CD4-positive, CD25-positive, alpha-beta regulatory T cell (primary cell): ENCODE measurements around the gene SIGLEC9. TPM values are rescaled to one million over a fixed set of nuclear protein-coding genes. Genes with fewer than 3 reads are reported as not detected.

Source experiments
- ATAC-seq, 2 donors: fragments of 150-1000 bp; cut with Tn5 transposase; one replicate each; pipeline ENCODE4 v1.10.0; 2021; ENCODE audit warnings: low read depth in 2 of 2, moderate number of reproducible peaks in 2 of 2, moderate library complexity in 1 of 2
- DNase-seq, 3 donors: peaks; one replicate each; pipeline versions ENCODE4 v3.0.0 to v3.0.0-alpha.2; 2012 to 2022; ENCODE audit warnings: mixed read lengths in 1 of 3
- H3K27ac ChIP-seq: one replicate; pipeline ENCODE4 v1.7.0; 2013; ENCODE audit warnings: mild to moderate bottlenecking, low read length; ENCODE audit not compliant: insufficient read depth, poor library complexity, severe bottlenecking
- H3K27me3 ChIP-seq: one replicate; pipeline ENCODE4 v1.7.0; 2013; ENCODE audit warnings: low read length; ENCODE audit not compliant: control insufficient read depth, insufficient read depth
- H3K36me3 ChIP-seq: one replicate; pipeline ENCODE4 v1.7.0; 2013; ENCODE audit warnings: mild to moderate bottlenecking, low read length, moderate library complexity; ENCODE audit not compliant: control insufficient read depth, insufficient read depth
- H3K4me1 ChIP-seq: 2 replicates; pipeline ENCODE4 v1.7.0; 2013; ENCODE audit warnings: mild to moderate bottlenecking, low read length; ENCODE audit not compliant: insufficient read depth, control insufficient read depth, poor library complexity, severe bottlenecking
- H3K4me3 ChIP-seq: one replicate; pipeline ENCODE4 v1.7.0; 2013; ENCODE audit warnings: low read depth, mild to moderate bottlenecking, low read length, moderate library complexity
- H3K9me3 ChIP-seq, 2 experiments: 1 replicate in 1 of 2; 2 replicates in 1 of 2; pipeline ENCODE4 v1.7.0; 2013; ENCODE audit warnings: low read length in 2 of 2, mild to moderate bottlenecking in 1 of 2, moderate library complexity in 1 of 2; ENCODE audit not compliant: control insufficient read depth in 2 of 2
- H3K27ac Mint-ChIP-seq, 3 donors: one replicate each; pipeline ENCODE4 v1.8.0; 2020 to 2022; ENCODE audit warnings: mild to moderate bottlenecking in 3 of 3, mixed read lengths in 3 of 3, moderate library complexity in 2 of 3
- H3K27me3 Mint-ChIP-seq: one replicate; pipeline ENCODE4 v1.8.0; 2022; ENCODE audit warnings: mild to moderate bottlenecking, mixed read lengths
- H3K36me3 Mint-ChIP-seq: one replicate; pipeline ENCODE4 v1.8.0; 2020; ENCODE audit warnings: mixed read lengths
- H3K4me1 Mint-ChIP-seq, 4 donors: one replicate each; pipeline ENCODE4 v1.8.0; 2020 to 2022; ENCODE audit warnings: mixed read lengths in 4 of 4, mild to moderate bottlenecking in 1 of 4
- H3K4me3 Mint-ChIP-seq, 4 donors: one replicate each; pipeline ENCODE4 v1.8.0; 2020 to 2022; ENCODE audit warnings: mild to moderate bottlenecking in 4 of 4, mixed read lengths in 4 of 4, moderate library complexity in 3 of 4
- H3K9me3 Mint-ChIP-seq, 7 donors: one replicate each; pipeline ENCODE4 v1.8.0; 2020 to 2022; ENCODE audit warnings: mixed read lengths in 7 of 7, mild to moderate bottlenecking in 3 of 7, moderate library complexity in 2 of 7
- polyA plus RNA-seq, 4 donors: library from polyadenylated mRNA; unstranded; fragments of 300-500 nt; fragmentation: Illumina TruSeq; gene quantifications; one replicate each; pipeline ENCODE4 v1.2.3, GENCODE V29; 2021
- total RNA-seq: library from RNA; stranded (reverse); gene quantifications from one replicate; pipeline ENCODE4 v1.2.3, GENCODE V29; 2022

Gene SIGLEC9
- total and polyA plus RNA-seq, 5 donors from 2014 or later, result 0.33 to 1.1 (median 0.44) TPM; not detected in 1

- Mint-ChIP-seq H3K9me3 (peaks cover 0 to 6% (median 3%) of the 10 kb centered on the region in 7 donors), H3K27me3 (peaks cover 25% of the 10 kb centered on the region), H3K36me3 (peaks cover 4% of the 10 kb centered on the region), H3K4me3 (no peak overlapping the region), H3K27ac (peak overlapping the region in 1 of 3 donors; percentile 62), H3K4me1 (peaks cover 0 to 60% (median 32%) of the 10 kb centered on the region in 4 donors)
- no peak overlapping the region for H3K4me3 ChIP-seq
- H3K9me3 ChIP-seq, result no peaks in the 10 kb centered on the region
- ATAC-seq, result no peak
- no peak overlapping the region for H3K27ac ChIP-seq
- DNase-seq, result no peak
- no peaks in the 10 kb centered on the region for H3K27me3 ChIP-seq
- H3K4me1 ChIP-seq, result peaks cover 23% of the 10 kb centered on the region
- H3K36me3 ChIP-seq, result no peaks in the 10 kb centered on the region
Observed at GRCh38 chr19:51119101-51119500, 5.6 kb upstream of the SIGLEC9 start.

- Mint-ChIP-seq H3K27ac (peak overlapping the region in 1 of 3 donors; percentile 85), H3K9me3 (peaks cover 0 to 6% (median 3%) of the 10 kb centered on the region in 7 donors), H3K27me3 (peaks cover 21% of the 10 kb centered on the region), H3K36me3 (peaks cover 4% of the 10 kb centered on the region), H3K4me1 (peaks cover 0 to 60% (median 32%) of the 10 kb centered on the region in 4 donors), H3K4me3 (no peak overlapping the region)
- no peak for ATAC-seq
- H3K27ac ChIP-seq, result no peak overlapping the region
- no peaks in the 10 kb centered on the region for H3K27me3 ChIP-seq
- no peaks in the 10 kb centered on the region for H3K36me3 ChIP-seq
- no peak overlapping the region for H3K4me3 ChIP-seq
- DNase-seq, result no peak
- no peaks in the 10 kb centered on the region for H3K9me3 ChIP-seq
- peaks cover 28% of the 10 kb centered on the region for H3K4me1 ChIP-seq
Observed at GRCh38 chr19:51119611-51120010, 5.1 kb upstream of the SIGLEC9 start.

- ATAC-seq (no peak), DNase-seq (no peak)
- no peak overlapping the region for H3K27ac ChIP-seq
- peaks cover 0 to 6% (median 3%) of the 10 kb centered on the region in 7 donors for H3K9me3 Mint-ChIP-seq
- peak overlapping the region in 2 of 3 donors; percentile 31 to 85 for H3K27ac Mint-ChIP-seq
- H3K27me3 ChIP-seq, result no peaks in the 10 kb centered on the region
- no peak overlapping the region for H3K4me3 Mint-ChIP-seq
- H3K36me3 ChIP-seq, result no peaks in the 10 kb centered on the region
- no peak overlapping the region for H3K4me3 ChIP-seq
- peaks cover 0 to 61% (median 33%) of the 10 kb centered on the region in 4 donors for H3K4me1 Mint-ChIP-seq
- H3K36me3 Mint-ChIP-seq, result peaks cover 4% of the 10 kb centered on the region
- peaks cover 19% of the 10 kb centered on the region for H3K27me3 Mint-ChIP-seq
- H3K9me3 ChIP-seq, result no peaks in the 10 kb centered on the region
- H3K4me1 ChIP-seq, result peaks cover 34% of the 10 kb centered on the region
Observed at GRCh38 chr19:51120160-51120559, 4.5 kb upstream of the SIGLEC9 start.

- DNase-seq (no peak), ATAC-seq (no peak)
- Histone ChIP-seq H3K4me3 (no peak overlapping the region), H3K36me3 (no peaks in the 10 kb centered on the region), H3K9me3 (no peaks in the 10 kb centered on the region), H3K27me3 (no peaks in the 10 kb centered on the region), H3K27ac (no peak overlapping the region), H3K4me1 (peaks cover 39% of the 10 kb centered on the region)
- Mint-ChIP-seq H3K27ac (peak overlapping the region; percentile 55 to 98 (median 83)), H3K27me3 (peaks cover 16% of the 10 kb centered on the region), H3K36me3 (peaks cover 4% of the 10 kb centered on the region), H3K9me3 (peaks cover 0 to 6% (median 3%) of the 10 kb centered on the region in 7 donors), H3K4me1 (peaks cover 0 to 65% (median 32%) of the 10 kb centered on the region in 4 donors), H3K4me3 (peak overlapping the region in 1 of 4 donors; percentile 29)
Observed at GRCh38 chr19:51121257-51121656, 3.4 kb upstream of the SIGLEC9 start.

- Histone ChIP-seq H3K4me1 (peaks cover 43% of the 10 kb centered on the region), H3K4me3 (no peak overlapping the region), H3K36me3 (no peaks in the 10 kb centered on the region), H3K27ac (no peak overlapping the region), H3K9me3 (no peaks in the 10 kb centered on the region), H3K27me3 (no peaks in the 10 kb centered on the region)
- Mint-ChIP-seq H3K36me3 (peaks cover 4% of the 10 kb centered on the region), H3K27ac (peak overlapping the region; percentile 56 to 98 (median 85)), H3K27me3 (peaks cover 12% of the 10 kb centered on the region), H3K4me3 (peak overlapping the region in 3 of 4 donors; percentile 41 to 67 (median 48)), H3K9me3 (peaks cover 0 to 6% (median 3%) of the 10 kb centered on the region in 7 donors), H3K4me1 (peaks cover 0 to 75% (median 34%) of the 10 kb centered on the region in 4 donors)
- ATAC-seq (no peak), DNase-seq (no peak)
Observed at GRCh38 chr19:51122112-51122981, 2.4 kb upstream of the SIGLEC9 start.

GRCh38 chr19:51123381-51123800 is 1.3 kb upstream of the SIGLEC9 start:
- peaks cover 52% of the 10 kb centered on the region for H3K4me1 ChIP-seq

GRCh38 chr19:51123802-51124201 is 904 bp upstream of the SIGLEC9 start:
- Histone ChIP-seq H3K4me3 (peak overlapping the region; percentile 33), H3K27ac (peak overlapping the region; percentile 63), H3K27me3 (no peaks in the 10 kb centered on the region), H3K4me1 (peaks cover 56% of the 10 kb centered on the region), H3K9me3 (no peaks in the 10 kb centered on the region), H3K36me3 (no peaks in the 10 kb centered on the region)
- Mint-ChIP-seq H3K9me3 (peaks cover 0 to 6% (median 3%) of the 10 kb centered on the region in 7 donors), H3K27ac (peak overlapping the region; percentile 92 to 98 (median 98)), H3K4me3 (peak overlapping the region; percentile 7 to 83 (median 77)), H3K36me3 (peaks cover 7% of the 10 kb centered on the region), H3K27me3 (peaks cover 4% of the 10 kb centered on the region), H3K4me1 (peaks cover 0 to 86% (median 43%) of the 10 kb centered on the region in 4 donors)
- ATAC-seq (no peak), DNase-seq (no peak)

More at GRCh38 chr19:51123381-51123800, 1.3 kb upstream of the SIGLEC9 start:
- peaks cover 4% of the 10 kb centered on the region for H3K36me3 Mint-ChIP-seq
- H3K27ac Mint-ChIP-seq, result peak overlapping the region; percentile 92 to 98 (median 98)
- peaks cover 0 to 6% (median 3%) of the 10 kb centered on the region in 7 donors for H3K9me3 Mint-ChIP-seq
- peak in 2 of 3 donors; percentile 74 to 94 for DNase-seq
- Histone ChIP-seq H3K27ac (peak overlapping the region; percentile 63), H3K4me3 (peak overlapping the region; percentile 33), H3K27me3 (no peaks in the 10 kb centered on the region), H3K9me3 (no peaks in the 10 kb centered on the region), H3K36me3 (no peaks in the 10 kb centered on the region)
- ATAC-seq, result peak; percentile 91 to 95
- peaks cover 4% of the 10 kb centered on the region for H3K27me3 Mint-ChIP-seq
- peaks cover 0 to 84% (median 40%) of the 10 kb centered on the region in 4 donors for H3K4me1 Mint-ChIP-seq
- H3K4me3 Mint-ChIP-seq, result peak overlapping the region; percentile 75 to 92 (median 81)
